Fibroblast of peridontal ligament (primary cell): Measurements from ENCODE around the gene LSS.

Source experiments
- DNase-seq: peaks from one replicate; pipeline ENCODE4 v3.0.0-alpha.2; 2010; ENCODE audit errors: extremely low read depth

LSS gene

GRCh38 chr21:46168659-46169386 lies 59.8 kb downstream of the LSS start:
- no peak for DNase-seq

GRCh38 chr21:46168238-46168637 lies 60.3 kb downstream of the LSS start:
- no peak for DNase-seq

DNA sequence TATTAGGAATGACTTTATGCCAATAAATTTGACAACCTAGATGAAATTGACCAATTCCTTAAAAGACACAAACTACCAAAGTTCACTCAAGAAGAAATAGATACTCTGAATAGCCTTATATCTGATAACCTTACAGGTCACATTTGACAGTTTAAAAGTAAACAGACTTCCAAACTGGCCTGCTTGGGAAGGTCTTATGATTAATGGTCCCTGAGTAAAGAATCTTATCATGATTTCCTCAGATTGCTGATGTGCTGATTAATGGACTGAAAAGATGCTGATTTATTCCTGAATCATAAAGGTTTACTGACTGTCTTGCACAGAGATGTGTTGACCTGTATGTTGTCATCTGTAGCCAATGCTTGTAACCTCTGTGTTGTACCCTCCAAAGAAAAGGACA lies 63.5 kb downstream of the LSS start:
- DNase-seq, result no peak

DNA sequence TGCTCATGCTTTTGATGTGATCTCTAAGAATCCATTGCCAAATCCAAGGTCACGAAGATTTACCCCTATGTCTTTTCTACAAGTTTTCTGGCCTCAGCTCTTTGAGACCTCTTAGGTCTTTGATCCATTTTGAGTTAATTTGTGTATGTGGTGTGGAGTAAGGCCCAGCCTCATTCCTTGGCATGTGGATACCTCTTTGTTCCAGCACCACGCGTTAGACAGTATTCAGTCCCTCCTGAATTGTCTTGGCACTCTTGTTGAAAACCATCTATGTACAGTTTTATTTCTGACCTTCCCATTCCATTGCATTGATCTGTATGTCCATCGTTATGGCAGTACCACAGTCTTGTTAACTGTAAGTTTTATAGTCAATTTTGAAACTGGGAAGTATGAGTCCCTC lies 65.2 kb downstream of the LSS start:
- peak; percentile 61 for DNase-seq

- no peak for DNase-seq
Measured at GRCh38 chr21:46161633-46162592, 66.7 kb downstream of the LSS start.

GRCh38 chr21:46160907-46161632 lies 67.5 kb downstream of the LSS start:
- DNase-seq, result no peak

DNA sequence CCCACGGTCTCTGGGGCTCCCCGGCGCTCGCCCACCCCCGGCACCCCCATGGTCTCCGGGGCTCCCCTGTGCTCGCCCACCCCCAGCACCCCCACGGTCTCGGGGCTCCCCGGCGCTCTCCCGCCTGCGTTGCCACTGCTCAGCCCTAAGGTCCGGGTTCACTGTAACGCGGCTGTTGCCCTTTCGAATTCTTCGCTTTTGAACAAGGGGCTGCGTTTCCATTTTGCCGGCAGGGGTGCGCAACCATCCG lies 68.0 kb downstream of the LSS start:
- no peak for DNase-seq

DNA sequence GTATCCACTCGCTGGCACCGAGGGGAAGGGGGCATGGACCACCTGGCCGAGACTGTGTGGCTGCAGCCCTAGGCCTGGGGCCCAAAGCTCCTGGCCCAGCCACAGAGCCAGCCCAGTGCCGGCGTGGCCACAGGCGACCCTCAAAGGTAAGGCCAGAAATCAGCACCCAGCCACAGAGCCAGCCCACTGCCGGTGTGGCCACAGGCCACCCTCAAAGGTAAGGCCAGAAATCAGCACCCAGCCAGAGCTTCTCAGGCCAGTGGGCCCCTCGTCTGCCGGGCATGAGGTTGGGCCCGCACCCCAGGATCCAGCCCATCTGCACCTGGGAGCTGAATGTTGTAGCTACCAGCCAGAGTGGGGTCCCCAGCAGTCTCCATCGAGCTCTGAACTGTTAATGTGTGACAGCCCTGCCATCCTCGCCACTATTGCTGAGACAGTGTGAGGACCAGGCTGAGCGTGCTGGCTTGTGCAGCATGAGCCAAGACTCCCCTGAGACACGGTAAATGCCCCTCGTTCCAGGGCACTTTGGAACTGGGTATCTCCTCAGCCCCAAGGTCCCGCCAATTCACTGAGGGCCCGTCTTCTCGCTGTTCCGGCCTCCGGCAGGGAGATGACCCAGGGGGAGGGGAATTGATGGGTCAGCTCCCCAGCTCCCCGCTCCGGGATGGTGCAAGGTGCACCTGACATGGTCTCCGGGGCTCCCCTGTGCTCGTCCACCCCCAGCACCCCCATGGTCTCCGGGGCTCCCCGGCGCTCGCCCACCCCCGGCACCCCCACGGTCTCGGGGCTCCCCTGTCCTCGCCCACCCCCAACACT lies 68.5 kb downstream of the LSS start:
- DNase-seq, result no peak

DNA sequence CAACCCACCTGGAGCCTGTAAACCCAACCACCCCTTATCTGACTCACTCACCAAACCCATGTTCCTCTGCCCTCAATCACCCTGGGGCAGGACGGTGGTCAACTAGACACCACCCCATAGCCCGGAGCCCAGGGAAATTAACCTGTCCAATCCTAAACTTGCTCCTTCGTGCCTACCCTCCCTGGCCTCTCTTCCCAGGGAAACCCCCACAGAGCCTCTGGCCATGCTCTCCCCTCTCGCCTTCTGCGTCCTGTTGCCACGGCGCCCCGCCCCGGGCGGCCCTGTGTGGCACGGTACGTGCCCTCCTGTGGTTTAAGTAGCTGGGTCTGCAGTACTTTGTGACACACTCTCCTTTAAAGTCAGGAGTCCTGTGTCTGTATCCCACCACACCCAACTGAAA lies 69.2 kb downstream of the LSS start:
- no peak for DNase-seq

- DNase-seq, result no peak
Measured at GRCh38 chr21:46158666-46159300, 69.8 kb downstream of the LSS start.

- DNase-seq, result no peak
Measured at GRCh38 chr21:46157987-46158451, 70.6 kb downstream of the LSS start.

GRCh38 chr21:46157396-46157986 lies 71.1 kb downstream of the LSS start:
- DNase-seq, result no peak

DNA sequence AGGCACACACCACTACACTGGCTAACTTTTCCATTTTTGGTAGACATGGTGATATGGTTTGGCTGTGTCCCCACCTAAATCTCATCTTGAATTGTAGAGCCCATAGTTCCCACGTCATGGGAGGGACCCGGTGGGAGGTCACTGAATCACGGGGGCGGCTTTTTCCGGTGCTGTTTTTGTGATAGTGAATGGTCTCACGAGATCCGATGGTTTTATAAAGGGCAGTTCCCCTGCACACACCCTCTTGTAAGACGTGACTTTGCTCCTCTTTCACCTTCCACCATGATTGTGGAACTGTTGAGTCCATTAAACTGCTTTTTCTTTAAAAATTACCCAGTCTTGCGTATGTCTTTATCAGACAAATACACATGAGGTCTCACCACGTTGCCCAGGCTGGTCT lies 71.9 kb downstream of the LSS start:
- no peak for DNase-seq

DNA sequence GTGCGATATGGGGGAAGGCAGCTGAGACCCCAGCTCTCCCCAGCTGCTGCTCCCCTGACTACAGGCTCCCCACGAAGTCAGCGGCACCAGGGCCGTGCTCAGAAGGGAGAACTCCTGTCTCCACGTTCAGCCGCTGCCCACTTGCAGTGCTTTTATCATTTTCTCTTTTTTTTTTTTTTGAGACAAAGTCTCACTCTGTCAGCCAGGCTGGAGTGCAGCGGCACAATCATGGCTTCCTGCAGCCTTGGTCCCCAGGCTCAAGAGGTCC lies 72.3 kb downstream of the LSS start:
- no peak for DNase-seq

GRCh38 chr21:46155514-46156377 lies 72.8 kb downstream of the LSS start, which contains the start of gene FTCD:
Gene FTCD, minus strand, starts transcription at chr21:46155579. Its CDS starts 56 bp downstream, at chr21:46155523.
- no peak for DNase-seq

DNA sequence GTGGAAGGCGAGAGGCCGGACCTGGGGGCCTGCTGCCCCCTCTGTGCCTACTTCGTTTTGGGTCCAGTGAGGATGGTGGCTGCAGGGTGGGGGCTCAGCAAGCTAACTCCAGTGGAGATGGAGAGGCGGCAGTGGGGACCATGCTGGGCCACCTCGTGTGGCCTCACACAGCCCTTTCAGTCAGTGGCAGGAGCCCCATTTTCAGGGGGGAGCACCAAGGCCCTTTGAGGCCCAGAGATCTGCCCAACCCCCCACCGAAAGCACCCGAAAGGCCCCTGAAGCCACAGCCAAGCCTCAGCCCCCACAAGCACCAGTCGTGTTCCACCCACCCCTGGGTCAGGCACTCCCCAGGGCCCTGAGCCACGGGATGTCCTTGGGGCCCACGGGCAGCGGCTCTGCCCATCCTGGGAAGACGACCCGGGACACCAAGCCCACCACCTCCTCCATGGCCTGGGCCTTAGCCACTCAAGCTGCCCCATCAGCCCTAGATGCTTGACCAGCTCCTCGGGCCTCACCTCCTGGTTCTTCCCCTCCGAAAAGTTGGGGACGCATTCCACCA lies 73.5 kb downstream of the LSS start:
- no peak for DNase-seq

GRCh38 chr21:46154155-46154954 lies 74.2 kb downstream of the LSS start:
- no peak for DNase-seq

DNA sequence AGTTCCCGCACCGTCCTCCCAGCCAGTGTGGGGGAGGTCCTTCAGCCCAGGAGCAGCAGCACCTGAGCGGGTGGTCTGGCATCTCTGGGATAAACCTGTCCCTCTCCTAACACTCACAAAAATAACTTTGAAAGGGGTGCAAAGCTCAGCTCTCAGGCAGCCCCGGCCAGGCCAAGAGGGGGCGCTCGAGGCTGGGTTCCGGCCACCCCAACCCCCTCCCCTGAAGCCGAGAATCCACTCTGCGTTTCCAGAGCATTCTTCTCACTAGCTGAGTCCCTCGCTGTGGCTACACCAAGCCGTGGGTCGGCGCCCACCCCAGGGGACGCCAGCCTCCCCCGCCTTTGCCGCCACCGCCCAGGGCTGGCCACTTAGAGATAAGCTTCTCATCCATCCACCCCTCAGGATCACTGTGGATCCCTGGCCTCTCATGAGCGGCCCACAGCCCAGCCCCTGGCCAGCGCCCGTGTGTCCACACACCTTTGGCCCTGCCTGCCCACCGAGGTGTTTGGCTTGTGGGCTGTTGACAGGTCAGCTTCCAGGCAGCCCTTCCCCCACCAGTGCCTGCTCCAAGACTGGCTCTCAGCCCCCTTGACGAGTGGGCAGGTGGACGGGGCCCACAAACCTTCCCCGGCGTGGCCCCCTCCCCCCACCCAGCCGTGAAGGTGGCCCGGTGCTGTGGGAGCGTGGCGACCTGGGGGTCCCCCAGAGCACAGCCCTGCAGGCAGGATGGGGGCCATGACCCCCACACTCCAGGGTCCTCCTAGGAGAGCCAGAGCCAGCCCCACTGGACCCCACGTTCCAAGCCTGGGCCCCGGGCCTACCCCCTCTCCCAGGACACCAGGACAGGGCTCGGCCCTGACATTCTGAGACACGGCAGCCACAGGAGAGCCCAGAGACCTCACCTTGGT lies 75.1 kb downstream of the LSS start:
- peak; percentile 31 for DNase-seq
